GM19395 (cell line): ENCODE data around the gene CEP85.
"Not testable (repeated sequence)": the region's sequence is repeated elsewhere in the genome, so short reads cannot be mapped to it uniquely, and the experiment has no call there.

Experiments used
- ATAC-seq: cut with Tn5 transposase; IDR thresholded peaks from one replicate; pipeline ENCODE4 v1.9.1; 2021; ENCODE audit warnings: mild to moderate bottlenecking, moderate library complexity; ENCODE audit not compliant: unreplicated experiment

The CEP85 gene

DNA sequence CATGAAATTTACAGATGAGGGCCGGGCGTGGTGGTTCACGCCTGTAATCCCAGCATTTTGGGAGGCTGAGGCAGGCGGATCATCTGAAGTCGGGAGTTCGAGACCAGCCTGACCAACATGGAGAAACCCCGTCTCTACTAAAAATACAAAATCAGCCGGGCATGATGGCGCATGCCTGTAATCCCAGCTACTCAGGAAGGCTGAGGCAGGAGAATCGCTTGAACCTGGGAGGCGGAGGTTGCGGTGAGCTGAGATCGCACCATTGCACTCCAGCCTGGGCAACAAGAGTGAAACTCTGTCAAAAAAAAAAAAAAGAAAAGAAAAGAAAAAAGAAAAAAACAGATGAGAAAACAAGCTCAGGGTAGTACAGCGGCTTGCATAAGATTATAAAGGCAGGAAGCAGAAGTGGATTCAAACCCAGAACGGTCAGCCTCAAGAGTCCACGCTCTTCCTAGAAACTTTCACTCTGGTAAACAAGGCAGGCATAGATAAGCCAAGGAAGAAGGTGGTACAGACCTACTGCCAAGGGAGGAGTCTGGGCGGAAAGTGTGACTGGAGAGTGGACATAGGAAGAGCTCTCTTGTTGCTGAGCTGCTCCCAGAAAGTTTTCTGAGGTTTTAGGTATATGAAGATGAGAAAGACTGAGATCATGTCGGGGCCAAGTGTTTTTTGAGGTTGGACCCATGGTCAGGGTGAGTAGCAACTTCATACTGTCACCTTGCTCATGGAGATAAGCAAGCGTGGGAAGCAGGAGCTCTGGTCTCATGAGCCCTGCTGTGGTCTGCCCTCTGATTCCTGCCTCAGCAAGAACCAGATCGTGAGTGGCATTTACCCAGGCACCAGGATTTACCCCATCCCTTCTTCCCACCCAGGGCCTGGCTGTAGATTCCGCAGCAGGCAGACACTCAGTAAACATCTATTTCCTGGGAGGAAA, 74.2 kb downstream of the CEP85 start:
- not testable (repeated sequence) for ATAC-seq

DNA sequence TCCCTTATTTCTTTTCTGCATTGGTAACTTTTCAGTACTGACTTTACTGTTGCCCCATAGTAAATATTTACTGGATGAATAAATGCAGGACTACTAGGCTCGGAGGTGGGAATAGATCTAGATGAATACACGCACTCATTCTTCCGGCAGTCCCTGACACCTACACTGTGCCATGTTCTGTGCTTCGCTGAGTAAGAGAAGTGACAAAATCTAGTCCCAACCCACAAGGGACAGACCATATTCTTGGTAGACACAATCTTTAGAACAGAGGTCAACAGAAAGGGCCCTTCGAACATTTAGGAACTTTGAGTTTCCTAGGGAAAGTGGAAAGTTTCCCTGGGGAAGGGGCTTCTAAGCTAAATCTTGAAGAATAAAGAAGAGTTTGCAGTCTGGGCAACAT, 80.5 kb downstream of the CEP85 start:
- no peak for ATAC-seq

DNA sequence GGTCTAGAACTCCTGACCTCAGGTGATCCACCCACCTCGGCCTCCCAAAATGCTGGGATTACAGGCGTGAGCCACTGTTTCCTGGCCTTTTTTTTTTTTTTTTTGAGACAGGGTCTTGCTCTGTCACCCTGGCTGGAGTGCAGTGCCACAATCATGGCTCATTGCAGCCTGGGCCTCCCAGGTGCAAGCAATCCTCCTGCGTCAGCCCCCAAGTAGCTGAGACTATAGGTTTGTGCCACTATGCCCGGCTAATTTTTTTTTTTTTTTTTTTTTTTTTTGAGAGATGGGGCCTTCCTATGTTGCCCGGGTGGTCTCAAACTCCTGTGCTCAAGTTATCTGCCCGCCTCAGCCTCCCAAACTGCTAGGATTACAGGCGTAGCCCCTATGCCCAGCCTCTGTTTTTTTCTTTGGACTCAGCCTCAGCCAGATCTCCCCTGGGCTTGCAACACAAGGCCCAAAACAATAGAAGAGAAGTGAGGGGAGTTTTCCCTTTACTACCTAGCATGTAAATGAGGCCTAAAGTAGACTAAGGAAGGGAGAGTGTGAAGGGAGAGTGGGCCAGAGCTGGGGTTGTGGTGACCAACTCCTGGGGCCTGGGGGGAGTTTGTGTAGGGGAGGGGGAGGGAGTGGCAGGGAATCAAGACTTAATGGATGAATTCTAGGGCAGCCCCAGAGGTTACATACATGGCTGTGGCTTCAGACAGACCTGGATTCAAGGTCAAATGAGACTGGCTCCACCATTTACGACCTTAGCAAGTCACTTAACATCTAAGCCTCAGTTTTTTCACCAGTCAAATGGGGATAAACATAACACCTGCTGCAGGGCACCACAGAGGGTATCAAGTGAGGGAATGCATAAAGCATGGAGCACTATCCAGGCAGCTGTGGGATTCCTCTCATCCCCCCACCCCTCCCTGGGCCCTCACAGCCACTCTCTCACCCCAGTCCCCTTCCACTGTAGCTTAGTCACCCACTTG, 82.2 kb downstream of the CEP85 start:
- ATAC-seq = no peak

DNA sequence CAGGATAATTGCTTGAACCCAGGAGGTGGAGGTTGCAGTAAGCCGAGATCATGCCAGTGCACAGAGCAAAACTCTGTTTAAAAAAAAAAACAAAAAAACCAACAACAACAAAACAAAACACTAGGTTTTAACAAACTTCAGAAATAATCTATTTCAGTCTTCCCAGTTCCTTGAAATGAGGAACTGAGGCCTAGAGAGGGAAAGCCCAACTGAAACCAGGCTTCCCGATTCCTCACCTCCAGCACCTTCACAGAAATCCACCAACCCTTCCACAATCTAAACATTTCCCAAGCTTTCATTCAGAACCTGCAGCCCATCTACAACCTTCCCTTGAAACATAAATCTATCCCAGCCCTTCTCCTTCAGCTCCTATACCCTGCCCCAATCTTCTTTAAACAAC, 83.1 kb downstream of the CEP85 start:
- no peak for ATAC-seq

DNA sequence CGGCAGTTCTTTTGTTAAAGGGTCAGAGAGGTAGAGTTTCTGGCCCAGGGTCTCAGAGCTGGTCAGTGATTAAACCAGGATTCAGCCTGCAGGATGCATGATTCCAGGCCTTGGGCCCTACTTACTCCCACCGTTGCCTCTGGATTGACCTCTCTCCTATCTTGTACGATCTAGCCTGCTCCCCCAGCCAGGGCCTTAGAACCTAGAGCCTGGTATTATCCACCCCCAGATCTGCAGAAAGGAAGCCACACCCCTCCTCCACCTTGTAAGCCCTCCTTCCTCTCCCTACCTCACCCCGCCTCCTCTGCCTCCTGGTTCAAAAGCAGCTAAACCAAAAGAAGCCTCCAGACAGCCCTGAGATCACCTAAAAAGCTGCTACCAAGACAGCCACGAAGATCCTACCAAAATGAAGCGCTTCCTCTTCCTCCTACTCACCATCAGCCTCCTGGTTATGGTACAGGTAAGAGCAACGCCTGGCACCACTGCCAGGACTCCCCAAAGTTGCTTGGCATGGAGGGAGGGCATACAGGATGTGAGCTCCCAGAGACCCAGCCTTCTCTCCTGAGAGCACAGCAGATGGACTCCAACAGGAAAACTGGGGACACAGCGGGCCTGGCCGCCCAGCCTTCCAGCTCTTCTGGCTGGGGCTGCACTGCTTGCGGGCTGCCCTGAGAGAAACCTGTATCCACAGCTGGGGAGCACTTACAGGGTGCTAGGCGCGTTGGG, 83.8 kb downstream of the CEP85 start, which contains the start of gene CD52:
TSS of gene CD52 (plus strand) at position 347 of the 726 bp plus-strand sequence. CDS start at position 407, 60 bp downstream.
- ATAC-seq = peak; percentile 51

DNA sequence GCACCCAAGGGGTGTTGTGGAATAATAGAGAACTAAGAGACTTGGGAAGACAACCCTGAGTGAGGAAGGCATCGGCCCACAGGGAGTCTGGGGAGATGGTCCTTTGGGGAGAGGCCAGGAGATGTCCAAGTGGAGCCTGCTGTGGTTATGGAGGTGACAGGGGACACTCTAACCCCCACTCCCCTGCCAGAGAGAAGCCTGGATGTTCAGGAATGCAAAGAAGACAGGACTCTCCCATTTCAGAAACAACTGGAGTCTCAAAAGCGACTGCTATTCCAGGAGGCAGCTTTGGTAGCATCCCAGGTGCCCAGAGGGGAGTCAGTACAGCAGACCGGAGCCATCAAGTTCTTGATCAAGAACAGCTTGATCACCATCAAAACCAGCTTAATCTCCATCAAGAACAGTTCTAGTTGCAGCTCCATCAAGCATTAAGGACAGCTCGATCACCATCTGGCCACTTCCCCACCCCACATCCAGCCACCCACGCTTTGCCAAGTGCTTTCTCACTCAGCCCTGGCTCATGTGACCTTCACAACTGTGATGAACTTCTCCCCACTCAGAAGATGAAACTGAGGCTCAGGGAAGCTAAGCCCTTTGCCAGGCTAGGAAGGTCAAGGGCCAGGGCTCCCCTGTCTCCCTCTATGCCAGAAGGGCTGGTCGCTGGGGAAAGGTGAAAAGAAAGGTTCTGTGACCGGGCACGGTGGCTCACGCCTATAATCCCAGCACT, 84.5 kb downstream of the CEP85 start:
- ATAC-seq = no peak

DNA sequence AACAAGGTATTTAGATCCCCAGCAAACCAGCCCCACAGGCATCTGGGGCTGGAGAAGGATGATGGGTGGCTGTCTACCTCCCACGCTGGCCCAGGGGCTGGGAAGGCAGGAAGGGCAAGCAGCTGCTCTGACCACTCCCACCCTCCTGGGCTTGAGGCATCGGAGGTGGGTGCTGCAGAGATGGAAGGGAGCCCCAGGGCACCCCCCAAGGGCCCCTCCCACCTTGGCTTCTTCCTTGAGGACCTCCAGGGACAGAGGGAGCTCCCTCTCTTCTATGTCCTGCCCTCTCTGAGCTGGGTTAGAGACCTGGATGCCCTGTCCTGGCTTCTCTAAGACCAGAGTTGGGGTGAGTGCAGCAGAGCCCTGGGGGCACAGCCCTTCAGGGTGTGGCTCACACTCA, 86.9 kb downstream of the CEP85 start:
- ATAC-seq = no peak

DNA sequence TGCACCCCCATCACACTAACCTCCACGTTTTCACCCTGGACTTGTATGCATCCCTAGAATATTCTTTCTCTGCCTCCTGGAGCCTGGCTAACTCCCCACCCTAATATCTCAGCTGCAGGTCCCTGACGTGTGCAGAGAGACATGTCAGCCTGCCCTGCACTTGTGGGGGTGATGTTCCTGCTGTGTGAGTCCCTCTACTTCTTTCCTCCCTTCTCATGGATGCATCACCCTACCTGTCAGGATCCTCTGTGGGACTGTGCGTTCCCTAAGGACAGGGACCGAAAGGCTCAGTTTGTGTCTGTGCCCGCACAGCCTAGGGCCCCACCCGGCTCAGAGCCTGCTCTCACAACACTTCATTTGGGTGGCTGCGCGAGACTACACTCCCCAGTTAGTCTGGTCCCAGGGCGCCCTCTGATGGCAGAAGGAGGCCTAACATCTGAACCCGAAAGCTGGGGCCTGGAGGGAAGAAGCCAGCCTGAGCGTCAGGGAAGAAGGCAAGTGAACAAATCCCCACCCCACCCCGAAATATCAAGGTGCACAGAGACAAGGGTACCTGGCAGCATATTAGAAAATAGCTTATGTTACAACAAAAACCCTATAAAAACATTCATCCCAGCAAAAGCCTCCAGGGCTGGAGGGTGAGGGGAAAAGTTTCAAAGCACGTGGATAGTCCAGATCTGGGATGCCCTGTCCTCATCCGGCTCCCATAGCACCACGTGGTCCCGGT, 87.5 kb downstream of the CEP85 start:
- ATAC-seq = no peak

DNA sequence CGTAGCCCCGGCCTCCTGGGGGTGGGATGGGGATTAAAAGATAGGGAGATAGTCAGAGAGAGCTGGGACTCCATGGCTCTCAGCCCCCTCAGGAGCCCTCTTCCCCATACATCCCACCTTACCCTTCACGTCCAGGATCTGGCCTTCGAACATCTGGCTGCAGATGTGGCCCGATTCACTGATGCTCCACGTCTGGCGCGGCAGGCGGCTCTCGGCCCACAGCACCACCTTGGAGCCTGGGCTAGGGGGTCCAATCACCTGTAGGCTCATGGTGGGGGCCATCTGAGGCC, 88.0 kb downstream of the CEP85 start:
- ATAC-seq = no peak

DNA sequence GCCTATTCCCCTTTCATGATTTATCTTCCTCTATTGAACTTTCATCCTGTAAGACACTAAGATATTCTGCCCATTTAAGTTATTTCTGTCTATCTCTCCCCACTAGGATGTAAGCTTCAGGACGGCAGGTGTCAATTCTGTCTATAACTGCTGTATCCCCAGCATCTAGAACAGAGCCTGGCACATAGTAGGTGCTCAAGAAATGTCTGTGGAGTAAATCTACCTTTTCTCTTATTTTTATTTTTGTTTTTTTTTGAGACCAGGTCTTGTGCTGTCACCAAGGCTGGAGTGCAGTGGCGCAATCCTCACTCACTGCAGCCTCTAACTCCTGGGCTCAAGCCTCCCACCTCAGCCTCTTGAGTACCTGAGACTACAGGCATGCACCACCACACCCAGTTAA, 89.4 kb downstream of the CEP85 start:
- ATAC-seq = no peak

DNA sequence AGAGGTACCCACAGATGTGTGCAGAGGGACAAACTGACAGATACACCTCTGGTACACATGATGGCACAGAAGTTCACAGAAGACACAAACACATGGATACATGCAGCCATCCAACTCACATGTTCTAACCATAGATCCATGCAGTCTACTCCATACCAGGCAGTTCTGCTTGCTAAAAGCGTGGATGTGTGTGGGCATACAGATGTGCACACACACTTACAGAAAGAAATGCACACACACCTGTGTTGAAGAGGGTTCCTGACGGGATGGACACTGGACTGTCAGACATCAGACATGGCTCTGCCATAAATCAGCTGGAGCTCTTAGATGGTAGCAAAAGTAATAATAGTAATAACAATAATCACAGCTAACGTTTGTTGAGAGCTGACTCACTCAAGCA, 90.5 kb downstream of the CEP85 start:
- ATAC-seq = no peak

DNA sequence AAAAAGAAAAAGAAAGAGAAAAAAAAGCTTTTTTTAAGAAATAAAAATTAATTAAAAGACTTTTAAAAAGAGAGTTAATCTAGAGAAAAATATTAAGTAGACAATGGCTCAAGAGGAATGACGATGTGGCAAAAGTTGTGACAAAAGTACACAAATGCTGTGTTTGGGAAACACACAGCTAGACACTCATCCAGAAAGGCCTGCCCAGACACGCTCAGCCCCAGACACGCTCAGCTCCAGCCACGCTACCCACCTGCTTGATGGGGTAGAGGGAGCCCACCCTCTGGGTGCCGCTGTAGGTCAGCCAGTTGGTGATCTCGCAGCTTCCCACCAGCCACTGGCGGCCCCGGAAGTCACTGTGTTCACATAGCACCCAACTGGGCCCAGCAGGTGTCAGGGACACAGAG, 94.0 kb downstream of the CEP85 start:
- no peak for ATAC-seq
